GM04504 (cell line): ENCODE measurements around the gene COMP.
A peak's percentile ranks its signal among the peaks of the same experiment; 100 is the strongest.

Source experiments
- DNase-seq: peaks from one replicate; pipeline ENCODE4 v3.0.0-alpha.2; 2012; ENCODE audit warnings: low read depth

COMP gene

DNA sequence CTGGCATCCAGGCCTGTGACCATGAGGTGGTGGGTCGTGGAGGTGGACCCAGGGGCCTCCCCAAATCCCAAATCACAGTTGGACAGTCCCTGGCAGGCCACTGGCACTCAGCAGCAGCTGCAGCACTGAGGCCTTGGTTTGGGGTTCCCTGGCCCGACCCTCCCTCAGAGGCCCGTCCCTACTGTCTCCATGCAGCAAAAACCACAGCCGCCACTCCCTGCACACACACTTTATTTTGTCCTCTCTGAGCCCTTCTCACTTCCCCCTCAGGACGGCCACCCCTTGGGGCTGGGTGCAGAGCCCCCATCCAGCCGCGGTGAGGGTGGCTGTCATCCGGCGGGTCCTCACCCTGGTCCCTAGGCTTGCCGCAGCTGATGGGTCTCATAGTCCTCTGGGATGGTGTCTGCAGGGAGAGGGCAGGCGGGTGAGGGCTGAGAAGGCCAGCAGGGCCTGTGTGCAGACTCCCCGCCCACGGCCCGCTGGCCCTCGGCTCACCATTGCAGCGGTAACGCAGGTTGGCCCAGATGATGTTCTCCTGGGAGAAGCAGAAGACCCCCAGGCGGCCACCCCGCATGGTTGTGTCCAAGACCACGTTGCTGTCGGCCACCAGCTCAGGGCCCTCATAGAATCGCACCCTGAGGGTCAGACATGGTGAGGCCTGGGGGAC lies 8.4 kb downstream of the COMP start:
- no peak for DNase-seq

GRCh38 chr19:18781885-18782527 lies 9.1 kb downstream of the COMP start:
- no peak for DNase-seq

DNA sequence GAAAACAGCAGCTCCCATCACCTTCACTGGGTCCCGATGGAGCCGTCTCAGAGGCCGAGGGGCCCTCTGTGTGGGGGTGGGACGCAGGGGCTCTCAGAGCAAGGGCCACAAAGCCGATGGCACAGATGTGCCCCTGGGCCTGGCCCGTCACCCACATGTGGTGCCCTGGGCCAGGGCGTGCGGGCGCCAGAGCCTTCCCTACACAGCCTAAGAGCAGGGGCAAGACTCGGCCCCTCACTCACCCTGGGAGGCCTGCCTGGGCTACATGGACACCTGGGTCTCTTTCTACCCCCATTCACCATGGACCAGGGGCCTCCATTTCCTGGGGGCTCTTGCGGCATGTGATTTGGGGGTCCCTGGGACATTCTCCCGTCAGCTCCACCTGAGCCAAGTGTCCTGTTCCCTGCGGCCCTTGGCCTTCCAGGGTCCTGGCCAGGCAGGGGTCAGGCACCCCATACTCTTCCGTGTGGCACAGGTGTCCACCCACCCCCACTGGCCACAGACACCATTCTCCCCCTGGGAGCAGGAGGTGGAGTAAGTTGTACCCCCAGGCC lies 10.0 kb downstream of the COMP start:
- no peak for DNase-seq

GRCh38 chr19:18780631-18781030 lies 10.5 kb downstream of the COMP start:
- DNase-seq, result no peak

- DNase-seq, result no peak
Measured at GRCh38 chr19:18780081-18780480, 11.0 kb downstream of the COMP start.

DNA sequence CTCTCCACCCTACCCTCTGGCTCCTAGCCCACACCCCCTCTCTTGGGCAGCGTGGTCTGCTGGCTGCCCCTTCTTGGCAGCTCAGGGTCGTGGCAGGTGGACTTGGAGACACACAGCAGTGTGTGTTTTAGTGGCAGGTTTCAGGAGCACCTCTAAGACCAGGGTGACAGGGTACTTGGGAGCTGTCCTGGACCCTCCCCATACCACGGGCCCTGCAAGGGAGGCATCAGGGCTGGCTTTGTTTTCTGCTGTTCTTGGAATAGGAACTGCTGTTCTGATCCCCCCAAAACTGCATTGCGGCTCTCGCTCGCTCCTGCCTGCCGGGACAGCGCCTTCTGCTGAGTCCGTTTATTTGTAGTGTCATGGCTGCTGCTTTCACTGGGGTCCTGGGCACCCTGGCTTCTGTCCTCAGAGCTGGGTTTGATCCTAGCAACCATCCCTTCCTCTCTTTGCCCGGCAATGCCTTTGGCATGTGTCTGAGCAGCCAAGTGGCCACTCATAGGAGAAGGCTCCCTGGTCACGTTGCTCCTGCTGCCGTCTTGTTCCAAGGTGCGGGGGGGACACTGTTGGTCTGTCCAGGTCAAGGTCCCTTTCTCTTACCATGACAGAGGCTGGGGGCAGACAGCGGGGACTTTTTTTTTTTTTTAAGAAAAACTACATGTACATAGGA lies 12.1 kb downstream of the COMP start:
- DNase-seq, result no peak

GRCh38 chr19:18778076-18778389 lies 13.1 kb downstream of the COMP start:
- DNase-seq, result no peak

- no peak for DNase-seq
Measured at GRCh38 chr19:18777301-18778075, 13.6 kb downstream of the COMP start.

GRCh38 chr19:18776736-18777135 lies 14.4 kb downstream of the COMP start:
- no peak for DNase-seq

GRCh38 chr19:18776288-18776594 lies 14.9 kb downstream of the COMP start:
- no peak for DNase-seq

- DNase-seq, result peak; percentile 50
Measured at GRCh38 chr19:18775586-18776287, 15.4 kb downstream of the COMP start.

GRCh38 chr19:18774782-18775444 lies 16.2 kb downstream of the COMP start:
- no peak for DNase-seq

DNA sequence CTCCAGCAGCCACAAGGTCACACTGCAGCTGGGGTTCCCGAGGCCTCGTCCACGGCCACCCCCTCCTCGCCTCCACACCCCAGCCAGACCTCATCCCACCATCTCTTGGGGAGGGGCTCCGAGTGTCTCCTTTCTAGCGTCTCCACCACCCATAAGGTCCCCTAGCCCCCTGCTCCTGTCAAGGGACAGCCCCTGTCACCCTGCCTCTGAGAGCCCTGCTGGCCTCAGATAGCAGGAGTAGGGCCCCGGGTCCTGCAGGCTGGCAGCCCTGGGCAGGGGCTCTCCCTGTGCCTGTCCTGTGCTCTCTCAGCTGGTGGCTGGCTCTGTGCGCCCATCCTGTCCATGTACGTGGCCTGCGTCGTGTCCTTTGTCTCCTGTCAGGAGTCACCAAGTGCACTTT lies 17.0 kb downstream of the COMP start:
- no peak for DNase-seq

DNA sequence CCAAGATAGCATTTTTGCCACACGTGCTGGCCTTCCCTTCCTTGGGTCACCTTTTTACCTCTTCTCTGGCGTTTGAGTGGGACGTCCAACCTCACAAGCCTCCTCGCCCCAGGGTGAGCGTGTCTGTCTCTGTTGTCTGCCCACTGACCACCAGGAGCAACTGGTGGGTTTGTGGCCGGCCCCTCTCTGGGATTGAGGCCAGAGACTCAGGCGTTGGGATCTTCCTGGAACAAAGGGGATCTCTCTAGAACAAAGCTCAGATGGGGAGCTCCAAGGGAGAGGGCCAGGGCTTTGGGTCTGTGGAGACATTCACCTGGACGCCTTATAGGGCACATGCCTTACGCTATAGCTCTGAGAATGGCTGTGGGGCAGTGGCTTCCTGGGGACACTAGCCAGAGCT lies 17.4 kb downstream of the COMP start:
- DNase-seq, result no peak

DNA sequence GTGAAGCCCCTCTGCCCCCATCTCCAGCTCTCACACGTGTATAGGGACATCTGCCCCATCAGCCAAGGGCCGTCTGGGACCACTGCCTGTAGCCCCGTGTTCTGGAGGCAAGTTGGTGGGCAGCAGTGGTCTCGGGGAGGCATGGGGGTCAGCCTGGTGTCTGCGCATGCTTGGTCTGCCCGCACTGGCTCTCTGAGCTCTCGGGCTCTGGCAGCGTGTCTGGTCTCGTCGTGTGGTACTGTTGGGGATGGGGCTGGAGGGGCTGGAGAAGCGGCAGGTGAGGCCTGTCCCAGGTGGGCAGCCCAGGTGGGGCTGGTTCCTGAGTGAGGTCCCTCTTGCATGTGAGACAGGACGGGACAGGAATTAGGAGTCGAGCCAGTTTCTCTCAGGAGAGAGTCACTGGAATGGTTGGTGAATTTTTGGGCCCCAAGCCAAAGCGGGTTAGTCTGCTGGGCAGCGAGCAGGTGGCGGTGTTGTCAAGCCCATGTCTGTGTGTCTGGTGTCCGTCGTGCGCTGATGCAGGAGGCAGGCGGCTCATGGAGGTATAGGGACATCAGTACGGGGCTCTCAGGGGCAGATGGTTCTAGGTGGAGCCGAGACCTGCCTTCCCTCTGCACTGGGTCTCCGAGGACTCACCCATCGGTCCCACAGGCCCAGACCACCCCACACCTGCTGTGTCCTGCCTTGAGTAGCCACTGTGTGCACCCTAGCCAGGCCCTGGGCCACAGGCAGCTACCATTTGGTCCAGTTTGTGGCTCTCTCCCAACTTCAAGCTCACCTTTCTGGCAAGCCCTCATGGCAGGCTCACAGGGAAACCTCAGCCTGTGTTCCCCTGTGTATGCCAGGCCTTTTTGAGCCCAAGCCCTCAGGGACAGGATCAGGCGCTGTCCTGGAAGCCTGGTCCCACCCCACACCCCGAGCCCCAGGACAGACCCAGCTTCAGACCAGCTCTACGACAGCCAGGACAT lies 18.2 kb downstream of the COMP start:
- no peak for DNase-seq

GRCh38 chr19:18771328-18772242 lies 19.5 kb downstream of the COMP start:
- no peak for DNase-seq

GRCh38 chr19:18770663-18771327 lies 20.3 kb downstream of the COMP start:
- no peak for DNase-seq

DNA sequence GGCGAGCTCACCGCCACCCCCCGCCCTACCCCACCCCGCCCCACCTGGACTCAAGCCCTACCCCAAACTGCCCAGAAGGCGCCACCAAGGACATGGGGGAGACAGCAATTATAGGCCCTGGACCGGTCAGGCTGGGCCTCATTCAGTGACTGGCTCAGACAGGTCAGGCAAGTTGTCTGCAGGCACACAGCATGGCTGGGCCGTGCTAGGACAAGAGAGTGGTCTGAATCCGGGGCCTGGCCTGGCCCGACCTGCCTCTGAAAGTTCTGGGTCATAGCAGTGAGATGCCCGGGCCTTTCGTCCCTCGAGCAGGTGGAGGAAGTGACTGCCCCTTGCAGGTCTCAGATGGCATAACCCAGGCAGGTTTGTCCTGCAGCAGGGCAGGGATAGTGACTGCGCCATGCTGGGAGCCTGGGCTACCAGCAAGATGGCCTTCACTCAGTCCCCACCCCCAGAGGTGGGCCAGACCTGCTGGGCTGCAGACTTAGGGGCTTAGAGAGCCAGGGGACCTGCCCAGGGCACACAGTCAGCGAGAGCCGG lies 21.0 kb downstream of the COMP start:
- DNase-seq, result no peak
